ENCODE measurements around the gene MTNR1A.

Gene MTNR1A

DNA sequence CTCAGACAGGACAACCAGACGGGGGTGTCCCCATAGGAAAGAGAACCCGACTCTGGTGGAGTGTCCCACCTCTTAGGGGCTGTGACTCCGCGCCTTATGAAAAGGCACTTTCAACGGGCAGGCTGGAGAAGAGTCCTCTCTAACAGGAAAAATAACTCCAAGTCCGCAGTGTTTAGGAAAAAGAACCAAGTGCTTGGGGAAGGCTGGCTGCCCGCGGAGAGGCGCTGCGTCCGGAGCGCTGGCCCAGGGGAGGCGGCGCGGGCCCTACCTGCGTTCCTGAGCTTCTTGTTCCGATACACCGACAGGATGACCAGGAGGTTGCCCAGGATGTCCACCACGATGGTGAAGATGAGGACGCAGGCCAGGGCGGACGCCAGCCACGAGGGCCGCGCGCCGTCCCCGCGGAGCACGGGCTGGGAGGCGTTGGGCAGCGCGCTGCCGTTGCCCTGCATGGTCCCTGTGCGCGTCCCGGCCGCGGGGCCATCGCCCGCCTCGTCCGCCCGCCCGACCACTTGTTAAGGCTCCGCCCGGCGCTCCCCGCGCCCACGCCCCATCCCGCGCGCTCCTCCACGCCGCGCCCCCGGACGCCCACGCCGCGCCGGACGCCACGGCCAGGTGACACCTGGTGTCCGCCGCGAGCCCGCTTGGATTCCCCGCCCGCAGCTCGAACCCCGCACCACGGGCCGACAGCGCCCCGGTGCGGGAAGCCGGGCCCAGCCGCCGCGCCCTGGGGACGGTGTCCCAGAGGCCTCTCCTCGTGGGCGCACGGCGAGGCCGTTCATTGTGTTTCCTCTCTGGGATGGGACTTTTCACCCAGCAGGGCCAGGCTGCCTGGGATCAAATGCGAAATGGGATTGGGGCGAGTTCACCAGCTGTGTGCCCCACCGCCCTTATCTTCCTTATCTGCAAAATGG is at the start of gene MTNR1A:
Gene MTNR1A (minus strand): TSS at position 654 of the 914 bp plus-strand sequence. CDS start 202 bp downstream, at position 452.
- DNase-seq (ENCODE audit: low spot score), result no peak

DNA sequence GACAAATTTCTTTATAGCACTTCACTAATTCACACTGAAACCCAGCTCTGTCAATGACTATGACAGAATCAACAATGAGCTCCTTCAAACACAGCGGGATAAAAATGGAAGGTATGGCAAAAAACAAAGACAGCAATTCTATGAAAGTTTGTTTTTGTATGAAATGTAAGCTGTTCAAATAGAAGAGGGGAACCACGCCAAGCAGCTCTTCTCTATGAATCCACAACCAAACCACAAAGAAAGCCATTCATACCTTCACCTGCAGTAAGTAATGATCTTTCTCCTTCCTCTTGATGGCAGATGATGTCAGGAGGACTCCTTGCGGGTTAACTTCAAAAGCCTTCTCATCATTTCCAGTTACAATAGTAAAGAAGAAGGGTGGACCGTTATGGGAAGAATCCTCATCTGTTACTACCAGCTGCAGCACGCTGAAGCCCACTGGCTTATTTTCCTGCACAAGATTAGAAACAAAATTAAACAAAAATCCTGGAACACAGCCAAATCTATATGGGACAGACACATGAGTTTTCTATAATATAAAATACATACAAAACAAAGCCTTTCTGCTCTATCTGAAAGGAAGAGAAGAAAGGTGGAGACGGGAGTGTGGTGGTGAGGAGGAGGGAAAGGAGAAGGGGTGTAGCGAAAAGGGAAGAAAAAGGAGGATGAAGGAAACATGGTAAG is 48.9 kb upstream of the MTNR1A start:
- no peak for DNase-seq (ENCODE audit: low spot score)

DNA sequence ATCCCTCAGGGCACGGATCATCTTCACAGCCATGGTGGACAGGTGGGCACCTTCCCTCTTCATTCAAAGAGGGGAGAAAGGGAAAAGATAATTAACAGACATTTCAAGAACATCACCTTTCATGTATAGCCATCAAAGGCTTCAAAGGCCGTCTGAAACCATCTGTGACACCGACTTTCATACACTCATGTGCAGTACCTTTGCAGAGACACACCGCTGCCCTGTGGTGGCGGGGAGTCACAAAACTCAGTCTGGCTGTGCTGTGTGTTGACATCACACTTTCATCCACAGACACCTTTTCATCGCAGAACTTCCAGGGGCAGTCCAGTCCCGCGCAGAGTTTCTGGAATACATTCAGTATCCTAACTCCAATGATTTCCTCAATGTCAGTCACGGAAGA is 47.6 kb upstream of the MTNR1A start:
- DNase-seq (ENCODE audit: low spot score), result no peak

DNA sequence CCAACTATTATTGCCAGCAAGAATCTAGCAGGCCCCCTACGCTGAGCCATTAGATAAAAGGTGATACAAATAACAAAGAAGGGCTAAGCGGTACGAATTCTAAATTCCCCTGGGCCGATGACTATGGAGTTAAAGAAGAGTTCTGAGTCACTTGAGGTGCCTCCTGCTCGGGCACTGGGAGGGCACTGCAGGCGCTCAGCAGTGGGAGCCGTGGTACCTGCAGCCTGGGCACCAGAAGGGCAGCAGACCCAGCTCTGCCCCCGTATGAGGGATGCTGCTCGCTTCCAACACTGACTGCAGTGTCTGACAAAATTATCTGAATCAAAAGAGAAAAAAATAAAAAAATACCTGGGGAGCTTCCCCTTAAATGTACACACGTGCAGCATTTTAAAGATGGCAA is 44.1 kb upstream of the MTNR1A start:
- DNase-seq (ENCODE audit: low spot score), result no peak

DNA sequence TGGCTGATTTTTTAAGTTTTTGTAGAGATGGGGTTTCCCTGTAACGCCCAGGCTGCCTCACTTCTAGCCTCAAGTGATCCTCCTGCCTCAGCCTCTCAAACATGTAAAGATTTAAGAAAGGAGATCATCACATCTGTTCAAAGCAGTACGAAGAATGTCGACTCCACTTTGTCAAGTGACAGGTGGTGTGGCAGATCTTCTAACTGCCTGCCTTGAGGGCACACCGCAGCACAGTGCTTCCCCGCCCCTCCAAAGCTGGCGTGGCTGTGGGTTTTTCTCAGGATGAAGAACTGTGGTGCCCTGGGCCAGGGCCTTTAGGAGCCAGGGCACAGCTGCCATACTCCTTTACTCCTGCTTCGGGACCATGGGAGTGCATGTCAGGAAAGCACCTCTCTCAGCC is 43.3 kb upstream of the MTNR1A start:
- DNase-seq (ENCODE audit: low spot score), result no peak

DNA sequence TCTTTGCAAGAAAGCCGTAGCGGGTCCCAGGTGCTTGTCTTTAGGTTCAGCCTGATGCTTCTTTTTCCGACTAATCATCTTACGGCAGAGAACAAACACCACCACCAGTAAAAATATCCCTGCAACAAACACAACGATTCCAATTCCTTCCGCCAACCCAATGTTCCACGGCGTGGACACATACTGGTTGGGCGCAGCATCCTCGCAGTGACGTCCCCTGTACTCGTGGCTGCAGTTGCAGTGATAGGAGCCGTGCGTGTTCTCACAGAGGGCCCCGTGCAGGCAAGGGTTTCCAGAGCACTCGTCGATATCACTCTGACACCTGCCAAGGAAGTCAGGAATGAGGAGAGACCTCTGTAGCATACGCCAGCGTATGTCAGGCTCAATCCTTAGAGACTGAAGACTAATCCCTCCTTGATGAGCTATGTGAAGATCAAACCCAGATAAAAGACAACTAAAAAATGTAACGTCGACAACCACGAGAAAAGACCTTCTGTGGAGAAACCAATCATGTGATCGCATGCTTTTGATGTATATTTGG is 41.6 kb upstream of the MTNR1A start:
- no peak for DNase-seq (ENCODE audit: low spot score)

DNA sequence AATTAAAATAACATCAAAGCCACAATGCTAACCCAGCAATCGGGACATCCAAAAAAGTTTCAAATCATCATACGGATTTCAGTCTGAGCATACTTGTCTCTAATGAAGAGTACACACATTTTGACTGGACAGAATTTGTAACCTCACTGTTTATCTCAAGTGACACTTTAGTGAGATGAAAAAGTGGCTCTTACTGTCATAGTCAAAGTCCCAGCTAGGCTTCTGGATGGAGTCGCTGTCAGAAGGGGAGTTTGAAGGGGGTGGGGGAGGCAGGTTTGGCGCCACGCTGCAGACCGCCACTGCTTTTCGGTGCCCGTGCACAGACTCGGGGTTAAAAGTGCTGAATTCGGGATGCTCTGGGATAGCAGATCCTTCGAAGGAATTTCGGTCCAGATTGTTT is 41.0 kb upstream of the MTNR1A start:
- DNase-seq (ENCODE audit: low spot score), result no peak

DNA sequence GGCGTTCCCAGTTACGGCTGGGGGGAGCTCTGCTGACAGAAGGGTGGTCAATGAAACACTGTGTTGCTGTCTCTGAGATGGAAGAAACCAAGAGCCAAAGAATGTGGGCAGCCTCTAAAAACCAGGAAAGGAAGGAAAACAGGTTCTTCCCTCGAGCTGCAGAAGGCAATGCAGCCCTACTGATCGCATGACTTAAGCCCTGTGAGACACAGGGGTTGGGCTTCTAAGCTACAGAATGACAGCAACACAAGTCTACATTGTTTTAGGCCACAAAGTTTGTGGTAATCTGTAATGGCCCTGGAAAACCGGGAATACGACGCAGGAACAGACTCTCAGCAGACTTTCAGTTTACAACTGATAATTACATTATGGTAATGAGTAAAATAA is 38.2 kb upstream of the MTNR1A start:
- DNase-seq (ENCODE audit: low spot score), result no peak

DNA sequence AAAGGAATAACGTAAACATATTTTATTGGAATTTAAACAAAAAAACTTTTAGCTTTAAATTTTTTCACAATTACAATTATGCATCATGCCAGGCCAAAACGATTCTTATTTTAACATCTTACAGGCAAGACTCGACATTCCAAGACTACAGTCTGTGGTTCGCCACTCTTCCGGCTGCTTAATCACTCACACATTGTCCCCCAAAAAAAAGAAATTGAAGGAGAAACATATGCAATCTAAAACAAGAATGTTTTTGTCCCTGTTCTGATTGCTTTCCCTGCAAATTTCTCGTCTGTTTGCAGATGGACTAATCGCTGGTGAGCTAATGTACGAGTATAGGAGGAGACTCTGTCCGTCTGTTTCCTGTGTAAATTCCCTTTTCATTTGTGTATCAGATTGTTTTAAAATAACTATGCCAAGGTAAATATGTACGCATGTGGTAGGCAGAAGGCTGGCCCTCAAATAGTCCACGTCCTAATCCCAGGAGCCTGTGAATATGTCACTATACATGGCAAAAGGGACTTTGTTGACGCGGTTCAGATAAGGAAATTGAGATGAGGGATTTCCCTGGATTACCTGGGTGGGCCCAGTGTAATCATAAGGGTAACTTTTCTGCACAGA is 37.7 kb upstream of the MTNR1A start:
- no peak for DNase-seq (ENCODE audit: low spot score)

DNA sequence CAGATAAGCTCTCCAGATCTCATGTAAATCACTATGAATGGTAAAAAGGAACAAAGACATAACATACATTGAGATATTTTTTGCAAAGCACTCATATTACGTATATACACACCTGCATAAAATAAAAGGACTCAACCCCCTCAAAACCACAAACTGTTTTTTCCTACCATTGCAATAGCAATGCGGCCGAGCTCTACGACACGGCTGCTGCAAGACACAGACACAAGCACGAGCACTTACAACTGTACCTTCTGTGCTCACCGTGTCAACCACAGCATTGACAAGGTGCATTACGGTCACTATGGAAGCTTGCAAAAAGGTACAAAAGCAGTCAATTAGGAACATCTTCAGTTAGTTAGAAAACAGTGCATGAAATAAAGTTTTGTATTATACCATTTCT is 37.1 kb upstream of the MTNR1A start:
- DNase-seq (ENCODE audit: low spot score), result no peak

DNA sequence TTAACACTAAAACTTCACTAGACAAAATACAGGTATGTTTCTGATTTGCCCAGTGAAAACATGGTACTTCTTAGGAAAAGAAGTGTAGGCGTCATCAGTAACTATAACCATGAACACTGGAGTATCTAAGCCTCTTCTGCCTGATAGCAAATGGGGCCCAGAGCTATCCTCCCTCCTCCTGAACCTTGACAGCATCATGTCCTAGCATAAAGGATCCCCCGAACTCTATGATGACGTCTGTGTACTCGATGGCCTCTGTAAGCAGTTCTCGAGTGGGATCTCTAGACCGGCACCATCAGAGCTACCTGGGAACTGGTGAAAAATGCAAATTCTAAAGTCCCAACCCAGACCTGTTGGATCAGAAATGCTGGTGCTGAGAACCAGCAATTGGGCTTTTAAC is 36.3 kb upstream of the MTNR1A start:
- DNase-seq (ENCODE audit: low spot score), result no peak

DNA sequence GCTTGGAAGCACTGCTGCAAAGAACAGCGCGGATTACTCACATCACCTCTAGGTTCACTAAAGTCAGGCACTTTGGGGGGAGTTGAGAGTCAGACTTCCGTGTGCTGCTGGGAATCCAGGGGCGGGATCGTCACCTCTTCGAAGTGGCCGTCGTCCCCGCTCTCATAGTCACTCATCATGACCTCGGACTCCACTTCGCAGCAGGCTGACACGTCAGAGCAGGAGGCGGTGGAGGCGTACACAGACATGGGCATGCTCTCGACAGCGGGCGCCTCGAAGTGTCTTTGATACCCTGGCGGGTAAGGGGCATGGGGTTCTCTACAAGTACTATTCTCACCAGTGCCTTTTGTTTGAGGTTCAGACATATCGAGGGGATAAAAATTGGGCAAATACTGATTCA is 33.1 kb upstream of the MTNR1A start:
- no peak for DNase-seq (ENCODE audit: low spot score)

DNA sequence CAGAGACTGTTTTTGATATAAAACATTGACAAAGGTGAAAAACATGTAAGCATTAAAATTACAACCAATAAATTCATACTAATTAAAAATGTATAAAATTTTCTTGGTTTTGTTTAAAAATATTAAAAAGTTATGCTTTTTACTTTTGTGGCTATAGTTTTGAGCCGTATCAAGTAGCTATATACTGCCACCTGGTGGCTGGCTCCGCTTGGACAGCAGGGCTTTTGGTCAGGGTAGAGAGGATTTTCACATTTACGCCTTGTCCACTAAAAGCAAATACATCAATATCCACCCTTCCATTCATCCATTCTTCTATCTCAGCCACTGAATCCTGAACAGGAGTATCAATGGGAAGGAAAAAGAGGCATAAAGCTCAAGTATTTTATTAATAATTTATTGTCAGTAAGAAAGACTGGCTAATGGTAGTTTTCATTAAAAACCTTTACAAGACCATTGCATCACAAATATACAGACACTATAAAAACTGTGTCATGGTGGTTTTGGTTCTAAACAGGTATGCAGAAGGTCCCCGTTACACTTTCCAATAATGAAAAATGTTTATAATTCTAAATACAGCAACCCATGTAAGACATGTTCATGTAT is 32.1 kb upstream of the MTNR1A start:
- DNase-seq (ENCODE audit: low spot score), result peak; percentile 57

DNA sequence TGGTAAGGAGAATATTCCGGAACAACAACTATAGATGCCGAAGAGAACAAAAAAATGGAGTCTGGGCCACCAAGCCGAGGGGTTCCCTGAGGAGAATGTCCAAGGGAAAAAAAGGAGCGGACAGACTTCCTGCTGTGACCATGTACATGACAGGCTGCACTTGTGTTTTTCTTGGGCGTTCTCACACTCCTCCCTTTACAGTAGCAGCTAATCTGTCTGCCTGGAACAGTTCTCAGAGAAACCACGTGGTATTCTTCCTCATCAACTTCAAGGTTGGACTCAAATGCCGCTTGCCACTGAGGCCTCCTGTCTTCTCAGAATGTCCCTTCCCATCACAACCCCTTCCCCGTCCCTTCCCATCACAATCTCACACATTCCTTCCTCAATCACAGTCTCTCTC is 30.8 kb upstream of the MTNR1A start:
- no peak for DNase-seq (ENCODE audit: low spot score)

DNA sequence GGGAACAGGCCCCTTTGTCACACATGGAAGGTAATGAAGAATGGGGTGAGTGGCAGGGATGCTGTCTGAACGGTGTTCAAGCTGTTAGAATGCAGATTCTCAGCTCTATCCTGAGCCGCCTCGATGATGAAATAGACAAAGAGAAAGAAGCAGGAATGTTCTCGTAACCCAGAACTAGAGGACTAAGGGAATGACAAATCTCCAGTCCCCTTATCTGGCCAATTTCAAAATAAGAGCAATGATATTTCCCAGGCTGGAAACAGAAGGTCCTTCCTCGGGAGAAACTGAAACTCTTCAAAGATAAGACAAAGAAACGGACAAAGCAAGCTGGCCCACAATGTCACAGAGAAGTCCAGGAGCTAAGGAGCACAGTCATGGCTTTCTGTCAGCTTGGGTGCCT is 29.5 kb upstream of the MTNR1A start:
- DNase-seq (ENCODE audit: low spot score), result no peak

DNA sequence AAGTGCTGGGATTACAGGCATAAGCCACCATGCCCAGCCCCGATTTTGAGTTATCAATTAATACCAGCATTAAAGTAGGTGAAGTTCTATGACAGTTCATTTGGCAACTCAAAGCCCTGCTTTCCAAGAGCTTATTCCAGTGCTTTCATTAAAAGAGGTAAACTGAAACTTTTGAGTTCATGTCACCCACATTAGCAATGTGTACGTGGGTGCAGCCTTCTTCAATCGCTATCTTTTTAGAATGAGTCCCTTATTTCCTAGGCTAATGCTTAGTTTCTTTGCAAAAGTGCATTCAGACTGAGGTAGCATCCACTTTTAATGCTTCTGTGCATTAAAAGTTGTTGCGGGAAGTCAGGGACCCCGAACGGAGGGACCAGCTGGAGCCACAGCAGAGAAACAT is 26.1 kb upstream of the MTNR1A start:
- no peak for DNase-seq (ENCODE audit: low spot score)

DNA sequence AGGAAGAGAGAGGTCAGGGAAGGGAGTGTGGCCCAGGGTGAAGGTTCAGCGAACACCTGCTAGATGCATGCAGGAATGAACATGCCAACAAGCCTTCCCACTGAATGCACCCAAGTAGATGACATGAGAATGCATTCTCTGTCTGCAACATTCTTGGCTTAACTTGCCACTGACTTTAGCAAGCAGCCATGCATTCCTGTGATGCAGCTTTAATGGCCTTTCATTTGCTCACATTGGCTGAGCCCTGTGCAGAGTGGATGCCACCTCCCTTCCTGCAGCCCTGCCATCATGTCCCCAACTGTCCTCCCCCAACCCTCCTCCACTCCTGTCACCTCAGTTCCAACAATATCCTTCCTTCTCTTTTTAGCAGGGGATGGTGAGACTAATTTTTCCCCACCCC is 25.3 kb upstream of the MTNR1A start:
- no peak for DNase-seq (ENCODE audit: low spot score)

DNA sequence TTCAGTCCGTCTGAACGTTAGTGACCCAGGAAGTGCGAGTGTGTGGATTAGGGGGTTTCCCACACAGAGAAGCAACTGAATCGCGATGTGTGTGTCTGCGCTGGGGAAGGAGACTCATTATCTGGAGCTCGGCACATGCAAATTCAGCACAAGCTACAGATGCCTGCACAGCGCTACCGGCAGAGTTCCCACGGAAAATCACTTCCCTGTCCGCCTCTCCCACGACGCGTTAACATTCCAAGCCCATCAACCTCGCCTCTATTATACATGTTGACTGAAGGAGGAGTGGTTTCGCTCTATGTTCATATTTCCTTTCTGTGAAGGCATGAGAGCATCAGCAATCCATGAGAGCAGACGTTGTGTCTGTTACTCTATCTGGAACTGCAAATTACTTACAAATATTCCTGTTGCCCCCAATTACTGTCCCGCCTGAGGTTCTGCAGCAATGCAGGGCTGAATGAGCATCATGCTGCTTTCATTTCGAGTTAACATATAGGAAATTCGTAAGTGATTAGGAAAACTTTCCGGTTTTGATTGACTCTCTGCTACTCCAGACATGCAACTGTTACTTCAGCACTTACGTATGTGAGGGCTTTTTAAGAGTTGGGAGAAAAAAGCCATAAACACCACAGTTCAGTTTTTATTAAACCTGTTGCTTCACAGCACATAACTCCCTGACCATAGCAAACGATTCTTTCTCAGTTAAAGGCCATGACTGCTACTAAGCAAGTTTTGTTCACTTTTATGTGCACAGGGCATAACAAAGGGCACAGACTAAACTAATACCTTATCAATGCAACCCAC is 15.0 kb upstream of the MTNR1A start:
- no peak for DNase-seq (ENCODE audit: low spot score)

DNA sequence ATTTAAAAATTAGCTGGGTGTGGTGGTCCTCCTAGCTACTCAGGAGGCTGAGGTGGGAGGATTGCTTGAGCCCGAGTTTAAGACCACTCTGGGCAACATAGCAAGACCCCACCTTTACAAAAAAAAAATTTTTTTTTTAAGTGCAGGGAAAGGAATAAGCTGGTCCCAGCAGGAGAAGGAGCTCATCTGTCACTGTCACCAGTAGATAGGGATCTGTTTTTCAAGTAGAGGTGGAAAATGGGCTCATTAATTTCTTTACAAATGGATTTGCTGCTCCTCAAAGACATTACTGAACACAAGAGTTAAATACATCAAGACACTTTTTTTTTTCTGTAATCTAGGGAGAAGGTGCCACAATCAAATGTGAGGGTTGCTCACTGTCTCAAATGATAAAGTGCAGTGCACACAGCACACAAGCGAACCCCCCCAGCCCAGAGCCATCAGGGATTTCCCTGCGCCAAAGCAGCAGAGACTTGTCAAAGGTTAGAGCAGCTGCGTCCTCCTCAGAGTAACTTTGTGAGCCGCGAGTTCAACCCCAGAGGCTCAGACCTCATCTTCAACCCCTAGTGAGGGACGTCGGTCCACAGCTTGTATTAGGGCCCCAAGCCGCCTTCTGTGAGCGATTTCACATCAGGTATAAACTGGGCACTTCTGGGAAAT is 14.3 kb upstream of the MTNR1A start:
- DNase-seq (ENCODE audit: low spot score), result no peak

DNA sequence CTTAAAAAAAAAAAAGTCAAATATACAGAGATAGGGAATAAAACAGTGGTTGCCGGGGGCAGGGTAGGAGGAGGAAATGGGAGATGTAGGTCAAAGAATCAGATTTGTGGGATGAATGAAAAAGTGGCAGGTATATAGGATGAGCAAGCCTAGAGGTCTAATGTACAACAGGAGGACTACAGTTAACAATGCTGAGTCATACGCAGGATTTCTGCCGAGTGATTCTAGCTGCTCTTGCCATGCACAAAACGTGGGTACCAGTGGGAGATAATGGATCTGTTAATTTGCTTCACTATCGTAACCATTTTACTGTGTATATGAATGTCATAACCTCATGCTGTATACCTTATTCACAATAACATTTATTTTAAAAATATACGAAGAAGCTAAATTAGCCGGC is 10.7 kb upstream of the MTNR1A start:
- DNase-seq (ENCODE audit: low spot score), result no peak

DNA sequence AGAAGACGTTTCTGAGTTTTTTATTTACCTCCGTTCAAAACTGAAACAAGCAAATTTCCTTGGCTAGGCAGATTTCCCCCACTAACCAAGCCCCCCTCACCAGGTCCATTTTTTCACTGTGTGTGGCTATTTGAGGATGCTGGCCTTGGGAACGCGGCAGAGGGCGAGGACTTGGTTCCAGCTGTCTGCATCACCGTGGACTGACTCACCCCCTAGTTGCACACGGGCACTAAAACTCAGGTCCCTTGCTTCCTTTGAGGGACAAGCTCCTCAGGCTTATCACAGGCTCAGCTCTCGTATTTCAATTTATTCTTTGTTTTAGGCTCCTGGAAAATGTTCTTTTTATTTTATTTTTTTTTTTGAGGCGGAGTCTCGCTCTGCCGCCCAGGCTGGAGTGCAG is 8.4 kb upstream of the MTNR1A start:
- no peak for DNase-seq (ENCODE audit: low spot score)

Measured in CD4-positive, alpha-beta T cell treated with Interleukin-2 at 100 ng/mL for 4 hours (primary cell).